Measurements from ENCODE around the gene LRP2BP.
"Not testable (repeated sequence)": the region's sequence is repeated elsewhere in the genome, so short reads cannot be mapped to it uniquely, and the experiment has no call there.

LRP2BP gene

GRCh38 chr4:185358959-185359358, 36.8 kb downstream of the LRP2BP start:
- no peak for DNase-seq

DNA sequence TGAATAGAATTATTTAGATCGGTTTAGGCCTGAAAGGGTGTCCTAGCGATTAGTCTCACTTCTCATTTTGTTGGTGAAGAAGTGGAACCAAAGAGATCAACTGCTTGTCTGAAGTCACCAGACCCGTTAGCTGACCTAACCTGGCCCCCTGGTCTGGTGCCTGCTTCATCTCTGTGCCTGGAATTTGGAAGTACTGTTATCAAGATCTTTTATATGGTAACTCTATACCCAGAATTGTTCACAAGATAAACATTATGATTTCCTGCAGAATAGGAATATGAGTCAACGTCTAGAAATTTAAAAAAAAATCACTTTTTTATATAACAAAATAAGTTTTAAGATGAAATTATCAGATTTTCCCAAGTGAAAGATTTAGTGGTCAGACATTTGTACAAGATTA, 37.2 kb downstream of the LRP2BP start:
- DNase-seq: no peak

GRCh38 chr4:185357733-185358440, 37.8 kb downstream of the LRP2BP start:
- no peak for DNase-seq

DNA sequence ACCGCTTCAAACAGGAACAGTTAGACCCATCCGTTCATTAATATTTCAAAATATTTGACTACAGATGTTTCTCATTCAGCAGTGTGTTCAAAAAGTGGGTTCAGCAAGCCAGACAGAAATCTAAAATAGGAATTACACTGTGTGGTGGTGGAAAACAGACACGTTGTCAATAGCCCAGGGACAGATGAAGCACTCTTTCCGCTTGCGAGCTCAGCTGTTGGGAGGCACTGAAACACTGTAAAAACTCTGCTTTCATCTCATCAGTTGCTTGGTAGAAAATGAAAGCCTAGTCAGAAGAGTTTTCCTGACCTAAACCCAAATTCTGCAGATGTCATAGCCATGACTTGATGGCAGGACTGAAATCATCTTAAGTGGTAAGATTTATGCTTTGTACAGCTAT, 38.5 kb downstream of the LRP2BP start:
- no peak for DNase-seq

- DNase-seq: no peak
Observed at GRCh38 chr4:185352741-185353140, 43.0 kb downstream of the LRP2BP start.

DNA sequence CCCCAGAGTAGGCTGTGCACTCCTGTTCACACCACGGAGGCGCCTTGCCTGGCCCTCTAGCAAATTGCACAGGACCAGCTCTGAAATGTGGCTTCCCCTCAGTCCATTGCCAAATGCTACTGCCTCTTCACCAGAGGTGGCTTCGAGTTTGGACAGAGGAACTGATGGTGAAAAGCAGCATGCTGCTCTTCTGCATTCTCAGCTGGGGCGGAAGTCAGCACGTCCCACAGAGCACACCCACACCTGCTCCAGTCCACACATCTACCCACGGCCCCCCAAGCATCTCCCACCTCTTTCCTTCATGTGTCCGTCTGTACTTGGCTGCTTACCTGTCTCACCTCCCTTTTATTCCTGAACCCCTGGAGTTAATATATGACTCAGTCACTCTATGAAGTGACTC, 43.5 kb downstream of the LRP2BP start:
- no peak for DNase-seq

- no peak for DNase-seq
Observed at GRCh38 chr4:185351691-185352090, 44.0 kb downstream of the LRP2BP start.

DNA sequence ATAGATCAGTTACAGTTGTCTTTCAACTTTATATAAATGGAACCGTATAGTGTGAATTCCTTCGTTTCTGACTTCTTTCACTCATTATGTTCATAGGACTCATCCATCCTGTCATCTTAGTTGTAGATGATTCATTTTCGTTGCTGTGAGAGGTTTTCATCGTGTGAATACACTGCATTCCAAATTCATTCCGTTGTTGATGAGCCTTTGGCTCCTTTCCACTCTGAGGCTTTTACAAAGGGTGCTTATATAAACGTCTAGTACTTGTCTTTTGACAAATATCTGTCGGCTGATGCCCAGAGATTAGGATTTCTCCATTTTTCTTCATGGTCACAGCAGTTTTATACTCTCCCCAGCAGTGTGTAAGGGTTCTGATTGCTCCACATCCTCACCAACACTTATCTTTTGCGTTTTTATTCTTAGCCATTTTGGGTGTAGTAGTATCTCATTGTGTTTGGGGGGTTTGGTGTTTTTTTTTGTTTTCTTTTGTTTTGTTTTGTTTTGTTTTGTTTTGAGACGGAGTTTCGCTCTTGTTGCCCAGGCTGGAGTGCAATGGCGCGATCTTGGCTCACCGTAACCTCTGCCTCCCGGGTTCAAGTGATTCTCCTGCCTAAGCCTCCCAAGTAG, 48.6 kb downstream of the LRP2BP start:
- DNase-seq: no peak

DNA sequence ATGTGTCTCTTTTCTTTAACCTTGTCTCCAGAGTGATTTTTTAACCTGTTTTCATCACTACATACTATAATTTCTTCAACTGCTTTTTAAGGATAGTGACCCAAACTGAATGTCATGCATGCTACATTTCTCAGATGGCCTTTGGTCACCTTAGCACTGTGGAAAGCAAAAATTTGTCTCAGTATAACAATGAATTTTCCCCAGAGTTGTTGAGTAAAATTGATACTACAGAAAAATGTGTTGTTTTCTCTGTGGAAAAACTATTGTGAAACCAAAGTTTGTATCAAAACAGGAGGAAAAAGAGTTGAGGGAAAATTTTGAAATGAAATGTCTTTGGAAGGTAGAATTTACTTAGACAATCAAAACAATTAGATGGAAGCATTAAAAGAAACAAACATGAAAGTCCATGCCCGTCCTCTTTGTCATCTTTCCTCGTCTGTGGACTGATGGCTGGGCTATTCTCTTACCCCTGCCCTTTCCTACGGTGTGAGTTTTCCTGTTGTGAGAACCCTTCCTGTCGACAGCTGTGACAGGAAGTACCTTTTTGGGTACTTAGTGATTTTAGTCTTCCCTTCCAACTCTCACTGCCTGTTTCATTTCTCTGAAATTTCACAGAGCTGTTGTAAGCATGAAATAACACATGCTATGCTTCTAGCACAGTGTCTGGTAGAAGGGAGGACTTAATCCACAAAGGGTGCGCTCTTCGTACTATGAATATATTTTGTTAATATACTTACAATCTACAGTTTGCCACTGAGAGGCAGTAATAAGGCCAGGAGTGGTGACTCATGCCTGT, 50.8 kb downstream of the LRP2BP start:
- no peak for DNase-seq

DNA sequence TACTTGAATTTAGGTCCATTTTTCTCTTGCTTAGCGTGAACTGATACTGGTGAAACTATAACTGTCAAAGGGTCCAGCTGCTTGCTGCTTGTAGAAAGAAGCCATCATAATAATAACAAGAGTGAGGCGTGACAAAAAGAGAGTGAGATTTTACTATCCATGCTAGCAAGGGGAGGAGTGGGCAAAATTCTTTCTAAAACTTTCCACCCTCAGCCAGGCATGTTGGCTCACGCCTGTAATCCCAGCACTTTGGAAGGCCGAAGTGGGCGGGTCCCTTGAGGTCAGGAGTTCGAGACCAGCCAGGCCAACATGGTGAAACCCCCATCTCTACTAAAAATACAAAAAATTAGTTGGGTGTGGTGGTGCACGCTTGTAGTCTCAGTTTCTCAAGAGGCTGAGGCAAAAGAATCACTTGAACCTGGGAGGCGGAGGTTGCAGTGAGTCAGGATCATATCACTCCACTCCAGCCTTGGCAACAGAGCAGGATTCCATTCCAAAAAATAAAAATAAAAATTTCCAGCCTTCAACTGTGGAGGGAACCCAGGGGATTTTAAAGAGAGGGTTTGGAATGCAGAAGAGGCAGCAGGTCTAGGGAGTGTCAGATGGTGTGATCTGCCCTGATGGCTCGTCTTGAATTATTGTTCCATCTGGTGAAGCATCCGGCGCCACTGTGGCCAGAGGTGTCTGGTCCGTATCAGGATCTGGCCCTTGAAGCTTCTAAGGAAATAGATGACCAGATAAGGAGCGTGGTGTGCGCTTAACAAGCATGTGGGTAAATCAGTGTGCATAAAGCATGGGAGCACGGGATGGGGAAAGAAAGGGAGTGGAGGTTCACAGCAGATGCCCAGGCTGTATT, 51.8 kb downstream of the LRP2BP start:
- no peak for DNase-seq

DNA sequence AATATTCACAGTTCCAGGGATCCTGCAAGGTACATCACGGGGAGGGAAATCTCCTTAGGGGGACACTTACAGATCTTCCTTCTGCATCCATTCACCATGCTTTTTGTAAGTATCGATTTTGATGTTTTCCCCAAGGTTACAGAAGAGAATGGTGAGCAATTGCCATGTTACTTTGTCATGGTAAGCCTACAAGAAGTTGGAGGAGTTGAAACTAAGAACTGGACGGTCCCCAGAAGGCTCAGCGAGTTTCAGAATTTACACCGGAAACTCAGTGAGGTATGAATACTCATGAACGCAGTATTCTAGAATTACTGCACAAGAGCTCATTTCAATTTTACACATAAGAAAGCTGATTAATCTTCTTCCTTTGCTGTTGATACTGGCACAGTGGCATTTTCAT, 53.9 kb downstream of the LRP2BP start:
- no peak for DNase-seq

GRCh38 chr4:185341377-185341776, 54.3 kb downstream of the LRP2BP start:
- no peak for DNase-seq

GRCh38 chr4:185339941-185340340, 55.8 kb downstream of the LRP2BP start:
- DNase-seq: no peak

- no peak for DNase-seq
Observed at GRCh38 chr4:185335579-185335978, 60.1 kb downstream of the LRP2BP start.

DNA sequence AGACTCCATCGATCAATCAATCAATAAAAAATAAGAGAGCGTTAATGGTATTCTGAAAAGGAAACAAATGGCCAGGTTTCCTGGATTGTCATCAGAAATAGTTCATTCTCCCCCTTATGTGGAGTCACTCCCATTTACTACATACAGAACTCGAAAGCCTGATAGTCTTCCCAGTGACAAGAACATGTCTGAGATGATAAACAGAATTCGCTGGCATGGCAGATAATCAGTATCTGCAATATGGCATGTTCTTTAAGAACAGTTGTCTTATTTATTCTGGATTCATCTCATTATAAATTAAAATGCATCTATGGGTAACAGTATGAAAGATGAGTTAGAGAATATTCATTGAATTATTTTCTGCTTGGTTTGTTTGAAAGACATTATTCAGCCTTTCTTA, 61.4 kb downstream of the LRP2BP start:
- DNase-seq: no peak

- DNase-seq: no peak
Observed at GRCh38 chr4:185332575-185333464, 62.9 kb downstream of the LRP2BP start.

- DNase-seq: not testable (repeated sequence)
Observed at GRCh38 chr4:185329879-185330510, 65.7 kb downstream of the LRP2BP start.

DNA sequence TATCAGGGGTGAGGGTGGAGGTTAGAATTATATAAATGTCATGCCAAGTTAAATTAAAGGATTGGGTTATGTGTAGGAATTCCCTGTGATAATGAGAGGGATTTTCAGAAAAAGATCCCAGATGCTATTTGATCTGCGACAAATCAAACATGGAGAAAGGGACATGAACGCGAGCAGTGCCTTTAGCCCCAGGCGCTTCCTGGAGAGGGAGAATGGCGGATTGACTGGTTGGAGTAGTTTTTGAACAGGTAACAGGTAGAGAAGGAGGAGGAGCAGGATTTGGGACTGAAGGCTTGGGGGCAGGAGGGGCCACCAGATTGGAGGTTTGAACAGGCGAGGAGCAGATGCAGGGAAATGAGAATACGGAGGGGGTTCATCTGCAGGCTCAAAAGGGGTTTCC, 67.1 kb downstream of the LRP2BP start:
- DNase-seq: no peak

DNA sequence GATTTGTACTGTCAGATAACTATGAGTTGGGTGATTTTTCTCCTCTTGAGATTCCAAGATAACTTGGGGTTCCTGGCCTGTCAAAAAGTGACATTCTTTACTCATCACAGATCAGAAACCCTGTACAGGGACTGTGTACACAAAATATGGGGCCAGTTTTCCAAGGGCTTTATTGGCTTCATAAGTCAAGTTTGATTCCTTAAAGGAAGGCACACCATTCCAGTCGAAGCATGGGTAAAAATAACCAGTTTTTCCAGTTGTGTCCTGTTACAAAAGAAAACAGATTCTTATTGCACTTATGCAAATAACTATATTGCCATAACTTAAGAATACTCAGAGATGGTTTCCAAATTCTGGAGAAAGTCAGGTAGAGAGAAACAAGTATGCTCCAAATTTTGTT, 70.0 kb downstream of the LRP2BP start:
- DNase-seq: not testable (repeated sequence)

GRCh38 chr4:185324361-185324760, 71.4 kb downstream of the LRP2BP start:
- DNase-seq: not testable (repeated sequence)

DNA sequence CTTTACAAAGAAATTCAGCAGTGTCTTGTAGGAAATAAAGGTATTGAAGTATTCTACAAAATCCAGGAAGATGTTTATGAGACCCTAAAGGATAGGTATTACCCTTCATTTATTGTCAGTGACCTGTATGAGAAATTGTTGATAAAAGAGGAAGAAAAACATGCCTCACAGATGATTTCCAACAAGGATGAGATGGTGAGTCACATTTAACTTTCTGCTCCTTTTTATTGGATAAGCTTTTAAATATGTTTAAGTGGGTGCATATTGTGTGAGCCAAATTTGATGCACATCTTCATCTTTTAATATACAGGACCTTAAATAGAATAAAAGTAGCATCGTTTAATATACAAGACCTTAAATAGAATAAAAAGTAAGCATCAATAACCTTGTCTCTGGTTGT, 72.1 kb downstream of the LRP2BP start:
- DNase-seq: no peak

GRCh38 chr4:185322803-185323202, 72.9 kb downstream of the LRP2BP start:
- DNase-seq: no peak
